Kidney epithelial cell (primary cell): Measurements from ENCODE around the gene PSMA1. TPM values are rescaled to one million over a fixed set of nuclear protein-coding genes. Genes with fewer than 3 reads are reported as not detected.
"Not testable (repeated sequence)": the region's sequence is repeated elsewhere in the genome, so short reads cannot be mapped to it uniquely, and the experiment has no call there.

ENCODE experiments used
- DNase-seq: peaks from one replicate; pipeline ENCODE4 v3.0.0-alpha.2; 2010; ENCODE audit warnings: low read depth
- H3K27me3 ChIP-seq: 2 replicates; pipeline ENCODE4 v1.6.0; 2011; ENCODE audit warnings: low read length; ENCODE audit not compliant: control insufficient read depth, insufficient read depth
- H3K36me3 ChIP-seq: 2 replicates; pipeline ENCODE4 v1.5.1; 2011; ENCODE audit warnings: low read length; ENCODE audit not compliant: control insufficient read depth, insufficient read depth
- H3K4me3 ChIP-seq: 2 replicates; pipeline ENCODE4 v1.5.1; 2011; ENCODE audit warnings: low read depth, mild to moderate bottlenecking, control low read depth, low read length
- CTCF ChIP-seq: IDR thresholded peaks from 2 replicates; pipeline ENCODE4 v1.5.1; 2011; ENCODE audit warnings: mild to moderate bottlenecking, moderate library complexity, low read length, control low read depth, inconsistent platforms; ENCODE audit not compliant: insufficient read depth, poor library complexity, severe bottlenecking
- total RNA-seq: library from RNA; depleted of rRNA; stranded (reverse); fragments of >200 nt; gene quantifications from 2 replicates; pipeline ENCODE4 v1.2.3, GENCODE V29; 2015

Gene PSMA1
- total RNA-seq = 182 and 197 TPM in 2 replicates

DNA sequence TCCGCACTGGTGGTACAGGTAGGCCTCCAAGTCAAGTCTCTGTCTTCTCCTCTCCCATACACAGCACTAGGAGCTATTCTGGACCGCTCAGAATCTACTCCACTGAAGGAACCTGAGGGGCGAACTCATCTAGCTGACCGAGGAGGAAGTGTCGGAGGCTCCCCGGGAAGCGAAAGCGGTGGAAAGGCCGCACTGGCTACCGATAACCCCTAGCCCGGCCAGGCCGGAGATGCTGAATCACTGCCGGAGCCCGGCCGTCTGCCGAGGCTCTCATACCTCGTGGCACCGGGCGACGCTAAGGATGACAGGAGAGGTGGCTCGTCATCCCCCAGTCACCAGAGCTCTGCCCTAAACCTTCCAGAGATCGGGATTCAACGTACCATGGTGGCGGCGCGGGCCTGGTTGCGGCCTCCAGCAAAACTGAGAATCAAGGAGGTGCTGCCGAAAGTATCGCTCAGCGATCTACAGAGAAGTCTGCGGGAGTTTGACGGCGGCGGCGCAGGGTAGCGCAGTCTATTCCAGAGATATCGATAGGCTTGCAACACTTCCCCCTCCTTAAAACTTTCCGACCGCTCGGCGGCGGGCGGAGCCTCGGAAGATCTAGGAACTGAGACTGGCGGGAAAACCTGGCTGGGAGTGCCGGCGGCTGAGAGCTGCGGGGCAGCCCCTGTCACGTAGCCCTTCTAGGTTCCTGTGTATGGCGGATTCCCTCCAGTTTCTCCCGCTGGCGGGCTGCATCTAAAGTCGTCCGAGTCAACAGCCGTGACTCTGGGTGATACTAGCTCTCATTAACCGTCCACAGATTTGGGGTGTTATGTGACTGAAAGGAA is at the start of gene PSMA1:
Gene PSMA1 (minus strand): TSS at position 470 of the 830 bp plus-strand sequence. CDS start 87 bp downstream, at position 383.
- Histone ChIP-seq H3K27me3 (no peaks in the 10 kb centered on the region), H3K36me3 (peaks cover 1% of the 10 kb centered on the region), H3K4me3 (peak within 1 kb of the TSS; percentile 63)
- no peak for TF ChIP-seq CTCF
- DNase-seq = peak; percentile 86

DNA sequence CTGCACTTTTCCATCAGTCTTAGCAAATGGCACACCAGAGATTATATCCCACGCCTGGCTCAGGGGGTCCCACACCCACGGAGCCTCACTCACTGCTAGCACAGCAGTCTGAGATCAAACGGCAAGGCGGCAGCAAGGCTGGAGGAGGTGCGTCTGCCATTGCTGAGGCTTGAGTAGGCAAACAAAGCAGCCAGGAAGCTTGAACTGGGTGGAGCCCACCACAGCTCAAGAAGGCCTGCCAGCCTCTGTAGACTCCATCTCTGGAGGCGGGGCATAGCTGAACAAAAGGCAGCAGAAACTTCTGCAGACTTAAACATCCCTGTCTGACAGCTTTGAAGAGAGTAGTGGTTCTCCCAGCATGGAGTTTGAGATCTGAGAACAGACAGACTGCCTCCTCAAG is 49.3 kb upstream of the PSMA1 start:
- not testable (repeated sequence) for DNase-seq, H3K36me3 ChIP-seq, H3K4me3 ChIP-seq, H3K27me3 ChIP-seq

- H3K4me3 ChIP-seq = no peak overlapping the region
- DNase-seq = no peak
- no peaks in the 10 kb centered on the region for H3K36me3 ChIP-seq
- TF ChIP-seq CTCF = no peak
- no peaks in the 10 kb centered on the region for H3K27me3 ChIP-seq
These were observed 47.0 kb upstream of the PSMA1 start for GRCh38 chr11:14567064-14567651.

GRCh38 chr11:14566331-14567063 is 46.3 kb upstream of the PSMA1 start:
- Histone ChIP-seq H3K4me3 (no peak overlapping the region), H3K27me3 (no peaks in the 10 kb centered on the region), H3K36me3 (no peaks in the 10 kb centered on the region)
- TF ChIP-seq CTCF = no peak
- no peak for DNase-seq

DNA sequence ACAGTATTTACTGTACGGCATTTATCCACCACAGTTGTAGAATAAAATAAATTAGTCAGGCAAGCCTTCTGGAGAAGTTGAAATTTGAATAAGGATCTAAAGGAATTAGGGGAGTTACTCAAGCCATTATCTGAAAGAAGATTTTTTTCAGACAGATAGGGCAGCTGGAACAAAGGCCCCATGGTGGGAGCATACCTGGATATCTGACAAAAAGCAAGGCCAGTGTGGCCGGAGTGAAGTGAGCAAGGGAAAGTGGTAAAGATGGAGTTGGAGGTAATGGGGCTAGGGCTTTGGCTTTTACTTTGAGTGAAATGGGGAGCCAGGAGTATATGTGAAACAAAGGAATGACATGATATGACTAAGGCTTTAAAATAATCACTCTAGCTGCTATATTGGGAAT is 45.7 kb upstream of the PSMA1 start:
- Histone ChIP-seq H3K36me3 (no peaks in the 10 kb centered on the region), H3K4me3 (no peak overlapping the region), H3K27me3 (no peaks in the 10 kb centered on the region)
- no peak for DNase-seq
- TF ChIP-seq CTCF = no peak

DNA sequence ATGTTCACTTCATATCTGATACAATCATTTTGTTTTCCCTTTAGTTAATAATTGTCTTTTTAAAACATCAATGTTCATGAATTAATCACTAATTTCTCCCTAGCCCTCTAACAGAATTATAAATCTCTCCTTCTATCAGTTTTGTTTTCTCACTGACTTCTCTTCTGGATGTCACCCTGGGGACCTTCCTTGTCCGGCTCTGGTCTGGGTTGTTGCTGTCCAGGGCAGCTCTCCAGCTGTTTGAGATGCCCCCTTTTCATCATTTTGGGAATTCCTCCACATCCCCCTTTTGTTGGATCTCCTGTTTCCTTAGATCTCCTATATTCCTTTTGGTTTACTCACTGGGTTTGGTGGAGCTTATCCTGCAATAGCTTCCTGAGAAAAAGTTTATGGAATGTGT is 35.6 kb upstream of the PSMA1 start:
- no peak for TF ChIP-seq CTCF
- DNase-seq = no peak
- no peaks in the 10 kb centered on the region for H3K36me3 ChIP-seq
- H3K4me3 ChIP-seq = no peak overlapping the region
- H3K27me3 ChIP-seq = no peaks in the 10 kb centered on the region
